ENCODE data around the gene BMPR1A.

DNA sequence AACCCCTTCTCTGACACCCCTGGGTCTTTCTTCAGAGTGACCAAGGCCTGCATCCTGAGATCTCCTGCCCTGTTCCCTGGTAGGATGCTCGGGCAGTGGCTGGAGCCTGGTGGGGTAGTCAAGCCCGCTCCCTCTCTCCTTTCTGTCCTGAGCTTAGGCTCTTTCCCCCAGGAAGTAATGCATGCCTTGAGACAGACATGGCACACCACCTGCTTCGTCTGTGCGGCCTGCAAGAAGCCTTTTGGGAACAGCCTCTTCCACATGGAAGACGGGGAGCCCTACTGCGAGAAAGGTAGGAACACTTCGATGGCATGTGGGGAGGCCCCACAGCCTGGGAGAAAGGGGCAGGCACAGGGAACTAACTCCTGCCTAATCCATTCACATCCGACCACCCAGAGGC lies 37.9 kb upstream of the BMPR1A start:
- TF ChIP-seq, protein P1, sequence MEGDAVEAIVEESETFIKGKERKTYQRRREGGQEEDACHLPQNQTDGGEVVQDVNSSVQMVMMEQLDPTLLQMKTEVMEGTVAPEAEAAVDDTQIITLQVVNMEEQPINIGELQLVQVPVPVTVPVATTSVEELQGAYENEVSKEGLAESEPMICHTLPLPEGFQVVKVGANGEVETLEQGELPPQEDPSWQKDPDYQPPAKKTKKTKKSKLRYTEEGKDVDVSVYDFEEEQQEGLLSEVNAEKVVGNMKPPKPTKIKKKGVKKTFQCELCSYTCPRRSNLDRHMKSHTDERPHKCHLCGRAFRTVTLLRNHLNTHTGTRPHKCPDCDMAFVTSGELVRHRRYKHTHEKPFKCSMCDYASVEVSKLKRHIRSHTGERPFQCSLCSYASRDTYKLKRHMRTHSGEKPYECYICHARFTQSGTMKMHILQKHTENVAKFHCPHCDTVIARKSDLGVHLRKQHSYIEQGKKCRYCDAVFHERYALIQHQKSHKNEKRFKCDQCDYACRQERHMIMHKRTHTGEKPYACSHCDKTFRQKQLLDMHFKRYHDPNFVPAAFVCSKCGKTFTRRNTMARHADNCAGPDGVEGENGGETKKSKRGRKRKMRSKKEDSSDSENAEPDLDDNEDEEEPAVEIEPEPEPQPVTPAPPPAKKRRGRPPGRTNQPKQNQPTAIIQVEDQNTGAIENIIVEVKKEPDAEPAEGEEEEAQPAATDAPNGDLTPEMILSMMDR (optimal IDR thresholded peaks at IDR 0.05 in 1 of 3, IDR thresholded peaks at IDR 0.05 in 1 of 3, conservative IDR thresholded peaks at IDR 0.05 in 1 of 3; ENCODE audit: extremely low read depth in 1 of 3, insufficient read depth in 2 of 3, low read length in 3 of 3), result no peak
- no peak for TF ChIP-seq EZH2 (IDR thresholded peaks at IDR 0.05; ENCODE audit: low read length)
